SW480 (cell line): ENCODE results near the gene PHETA1.

Source experiments
- DNase-seq: peaks from one replicate; pipeline ENCODE4 v3.0.0-alpha.2; 2016; ENCODE audit warnings: low spot score

PHETA1 gene

DNA sequence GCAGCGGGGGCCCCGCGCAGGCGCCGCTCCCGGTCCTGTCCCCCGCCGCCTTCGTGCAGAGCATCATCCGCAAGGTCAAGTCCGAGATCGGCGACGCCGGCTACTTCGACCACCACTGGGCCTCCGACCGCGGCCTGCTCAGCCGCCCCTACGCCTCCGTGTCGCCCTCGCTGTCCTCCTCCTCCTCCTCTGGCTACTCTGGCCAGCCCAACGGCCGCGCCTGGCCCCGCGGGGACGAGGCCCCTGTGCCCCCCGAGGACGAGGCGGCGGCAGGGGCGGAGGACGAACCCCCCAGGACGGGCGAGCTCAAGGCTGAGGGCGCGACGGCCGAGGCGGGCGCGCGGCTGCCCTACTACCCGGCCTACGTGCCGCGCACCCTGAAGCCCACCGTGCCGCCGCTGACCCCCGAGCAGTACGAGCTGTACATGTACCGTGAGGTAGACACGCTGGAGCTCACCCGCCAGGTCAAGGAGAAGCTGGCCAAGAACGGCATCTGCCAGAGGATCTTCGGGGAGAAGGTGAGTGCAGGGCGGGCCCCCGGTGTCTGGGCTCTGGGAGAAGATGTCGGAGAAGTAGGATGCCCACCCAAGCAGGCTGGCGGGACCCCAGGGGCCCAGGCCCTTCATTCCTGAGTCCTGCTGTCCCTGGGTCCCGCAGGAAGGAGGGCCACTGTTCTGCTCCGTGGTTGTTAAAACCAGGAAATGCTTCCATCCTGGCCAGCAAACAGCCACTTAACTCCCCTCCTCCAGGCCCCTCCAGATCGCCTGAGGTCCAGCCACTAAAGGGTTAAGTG is 48.4 kb downstream of the PHETA1 start:
- DNase-seq = no peak

GRCh38 chr12:111319600-111320257 is 49.2 kb downstream of the PHETA1 start:
- no peak for DNase-seq

- DNase-seq = no peak
These were observed 50.4 kb downstream of the PHETA1 start for GRCh38 chr12:111318450-111318849.

DNA sequence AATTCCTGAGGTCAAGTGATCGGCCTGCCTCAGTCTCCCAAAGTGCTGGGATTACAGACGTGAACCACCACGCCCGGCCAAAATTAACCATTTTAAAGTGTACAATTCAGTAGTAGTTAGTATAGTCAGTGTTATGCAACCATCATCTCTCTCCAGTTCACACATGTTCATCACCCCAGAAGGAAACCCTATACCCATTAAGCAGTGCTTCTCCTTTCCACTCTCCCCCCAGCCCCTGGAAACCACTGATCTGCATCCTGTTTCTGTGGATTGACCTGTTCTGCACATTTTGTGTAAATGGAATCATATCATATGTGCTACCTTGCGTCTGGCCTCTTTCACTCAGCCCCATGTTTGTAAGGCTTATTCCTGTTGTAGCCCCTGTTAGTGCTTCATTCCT is 52.2 kb downstream of the PHETA1 start:
- DNase-seq = no peak

DNA sequence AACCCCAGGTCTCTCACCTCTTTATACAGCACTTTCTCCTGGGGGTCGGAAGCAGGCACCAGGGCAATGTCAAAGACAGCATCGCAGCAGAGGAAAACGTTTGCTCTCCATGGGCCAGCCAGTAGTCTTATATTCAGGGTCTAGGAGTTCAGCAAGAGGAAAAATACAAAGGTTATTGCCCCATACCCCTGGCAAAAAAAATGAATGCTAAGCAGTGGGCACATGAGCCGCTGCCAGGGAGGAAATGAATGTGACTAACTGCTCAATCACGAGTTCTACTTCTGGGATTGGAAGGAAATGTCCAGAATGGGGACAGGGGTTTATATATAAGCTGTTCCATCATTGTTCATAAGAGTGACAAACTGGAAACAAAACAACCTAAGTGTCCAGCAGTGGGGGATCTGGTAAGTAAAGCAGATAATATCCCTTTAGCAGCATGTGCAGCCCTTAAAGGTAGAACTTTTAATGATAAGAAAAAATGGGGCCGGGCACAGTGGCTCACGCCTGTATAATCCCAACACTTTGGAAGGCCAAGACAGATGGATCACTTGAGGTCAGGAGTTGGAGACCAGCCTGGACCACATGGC is 53.8 kb downstream of the PHETA1 start:
- DNase-seq = no peak

DNA sequence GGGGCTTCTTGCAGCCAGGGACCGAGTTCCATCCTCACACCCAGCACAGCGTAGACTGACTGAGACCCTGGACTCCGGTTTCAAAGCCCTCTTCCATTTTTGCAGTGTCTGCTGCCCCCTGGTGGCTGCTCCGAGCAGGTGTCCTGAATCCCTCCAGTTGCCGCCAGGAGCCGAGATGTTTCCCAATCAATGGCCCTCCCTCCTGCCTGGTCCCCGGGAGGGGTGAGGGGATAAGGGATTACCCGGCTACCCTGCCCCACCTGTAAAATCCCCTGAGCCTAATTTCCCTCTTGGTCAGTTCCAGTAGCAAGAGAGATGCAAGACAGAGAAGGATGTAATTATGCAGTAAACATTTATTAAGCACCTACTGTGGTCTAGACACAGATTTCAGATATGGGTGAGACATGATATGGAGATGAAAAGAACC is 55.0 kb downstream of the PHETA1 start:
- DNase-seq = peak; percentile 57

GRCh38 chr12:111312708-111313107 is 56.2 kb downstream of the PHETA1 start:
- DNase-seq = no peak

DNA sequence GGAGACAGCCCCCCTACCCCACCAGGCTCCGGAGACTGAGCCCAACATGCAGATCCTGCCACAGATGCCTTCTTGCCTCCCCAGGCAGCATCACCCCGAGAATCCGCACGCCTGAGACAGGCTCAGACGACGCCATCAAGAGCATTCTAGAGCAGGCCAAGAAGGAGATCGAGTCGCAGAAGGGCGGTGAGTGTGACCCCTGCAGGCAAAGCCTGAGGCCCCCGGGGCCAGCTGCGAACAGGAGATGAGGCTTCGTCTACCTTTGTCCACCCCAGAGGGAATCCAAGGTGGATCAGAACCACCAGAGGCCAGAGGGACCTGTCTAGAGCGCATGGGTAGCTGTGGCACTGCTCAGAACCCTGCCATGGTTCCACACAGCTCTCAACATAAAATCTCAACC is 56.9 kb downstream of the PHETA1 start:
- no peak for DNase-seq

DNA sequence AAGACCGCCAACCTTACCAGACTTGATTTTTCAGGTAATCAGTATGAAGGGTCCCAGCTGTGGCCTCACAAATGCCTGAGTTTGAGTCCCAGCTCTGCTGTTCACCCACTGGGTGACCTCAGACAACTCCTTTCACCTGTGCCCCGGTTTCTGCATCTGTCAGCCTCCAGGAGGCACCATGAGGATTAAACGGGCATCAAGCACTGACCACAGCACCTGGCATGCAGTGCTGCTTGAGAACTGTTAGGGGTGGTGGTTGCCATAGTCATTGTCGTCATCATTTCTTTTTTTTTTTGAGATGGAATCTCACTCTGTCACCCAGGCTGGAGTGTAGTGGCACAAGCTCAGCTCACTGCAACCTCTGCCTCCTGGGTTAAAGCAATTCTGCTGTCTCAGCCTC is 57.9 kb downstream of the PHETA1 start:
- DNase-seq = peak; percentile 16
